T-helper 1 cell treated with Interleukin-12 subunit alpha and Interleukin-12 subunit beta and Interleukin-4 antibody, amounts not matched to agents 30 μg/mL and 1 μg/mL, for 36 hours (primary cell): Measurements from ENCODE around the gene SCLY.

Experiments
- H3K27ac Mint-ChIP-seq: one replicate; pipeline ENCODE4 v1.8.0; 2021; ENCODE audit warnings: mild to moderate bottlenecking, mixed read lengths
- H3K27me3 Mint-ChIP-seq: one replicate; pipeline ENCODE4 v1.8.0; 2021; ENCODE audit warnings: low read depth, mixed read lengths
- H3K36me3 Mint-ChIP-seq: one replicate; pipeline ENCODE4 v1.8.0; 2021; ENCODE audit warnings: low read depth, mixed read lengths
- H3K4me1 Mint-ChIP-seq: one replicate; pipeline ENCODE4 v1.8.0; 2021; ENCODE audit warnings: low read depth, mixed read lengths
- H3K4me3 Mint-ChIP-seq: one replicate; pipeline ENCODE4 v1.8.0; 2021; ENCODE audit warnings: mild to moderate bottlenecking, moderate library complexity, mixed read lengths
- H3K9me3 Mint-ChIP-seq: one replicate; pipeline ENCODE4 v1.8.0; 2021; ENCODE audit warnings: mixed read lengths

Gene SCLY

DNA sequence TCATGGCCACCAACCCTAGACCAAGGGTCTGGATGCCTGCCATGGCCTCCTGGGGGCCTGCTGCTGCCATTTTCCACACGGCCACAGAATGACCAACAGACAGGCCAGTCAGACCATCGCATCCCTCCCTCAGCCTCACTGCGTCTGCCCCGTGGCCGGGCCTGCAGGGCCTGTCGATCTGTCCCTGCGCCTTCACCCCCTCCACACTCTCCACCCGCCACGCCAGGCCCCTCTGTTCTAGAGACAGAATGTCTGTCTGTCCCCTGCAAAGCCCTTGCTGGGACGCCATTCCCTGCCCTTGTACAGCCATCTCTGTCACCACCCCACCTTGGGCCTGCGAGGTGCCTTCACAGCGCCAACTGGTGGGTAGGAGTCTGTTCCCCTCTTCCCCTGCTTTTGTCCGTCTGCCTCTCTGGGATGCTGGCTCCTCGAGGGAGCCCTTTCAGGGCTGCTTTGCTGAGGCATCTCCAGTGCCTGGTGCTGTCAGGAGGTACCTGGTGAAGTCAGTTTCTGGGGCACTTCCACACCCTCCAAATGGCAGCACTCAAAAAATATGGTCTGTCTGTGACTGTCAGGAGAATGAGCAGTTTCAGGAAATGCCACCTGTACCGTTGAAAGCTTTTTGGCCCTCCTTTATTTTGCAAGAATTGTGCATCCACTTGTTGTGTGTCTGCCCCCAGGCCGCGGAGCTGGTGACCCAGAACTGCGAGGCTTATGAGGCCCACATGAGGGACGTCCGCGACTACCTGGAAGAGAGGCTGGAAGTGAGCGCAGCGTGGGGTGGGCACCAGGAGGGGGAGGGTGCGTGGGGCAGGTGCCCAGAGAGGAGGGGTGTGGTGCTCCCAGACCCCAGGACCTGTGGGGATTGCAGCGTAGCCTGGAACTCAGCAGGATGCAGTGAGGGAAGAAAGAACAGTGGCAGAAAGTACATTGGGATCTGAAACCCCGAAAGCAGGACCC is 32.7 kb downstream of the SCLY start:
- Mint-ChIP-seq H3K27ac (peak overlapping the region; percentile 26), H3K4me3 (no peak overlapping the region), H3K4me1 (peaks cover 2% of the 10 kb centered on the region), H3K36me3 (peaks cover 15% of the 10 kb centered on the region), H3K9me3 (no peaks in the 10 kb centered on the region), H3K27me3 (no peaks in the 10 kb centered on the region)

DNA sequence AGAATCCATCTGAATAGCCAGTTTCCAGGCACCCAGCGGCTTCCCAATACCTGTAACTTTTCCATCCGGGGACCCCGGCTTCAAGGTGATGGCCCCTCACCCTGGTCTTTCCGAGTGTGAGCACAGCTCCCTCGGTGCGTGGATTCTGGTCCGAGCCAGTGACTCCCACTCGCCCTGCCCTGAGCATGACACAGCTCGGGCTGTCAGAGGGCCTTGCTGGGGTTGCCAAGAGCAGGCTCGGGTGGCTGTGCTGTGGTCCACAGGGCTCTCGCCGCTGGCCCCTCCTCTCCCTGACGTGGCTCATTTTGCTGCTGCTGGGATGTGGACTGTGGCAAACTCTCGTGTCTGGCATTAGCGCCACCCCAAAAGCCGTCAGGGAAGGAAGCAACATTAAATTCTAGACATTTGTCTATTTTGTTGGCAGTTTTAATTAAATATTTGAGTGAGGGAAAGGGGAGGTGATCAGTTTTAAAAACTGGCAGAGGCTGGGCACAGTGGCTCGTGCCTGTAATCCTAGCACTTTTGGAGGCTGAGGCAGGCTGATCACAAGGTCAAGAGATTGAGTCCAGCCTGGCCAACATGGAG is 33.7 kb downstream of the SCLY start:
- Mint-ChIP-seq H3K4me3 (no peak overlapping the region), H3K9me3 (no peaks in the 10 kb centered on the region), H3K36me3 (peaks cover 13% of the 10 kb centered on the region)

DNA sequence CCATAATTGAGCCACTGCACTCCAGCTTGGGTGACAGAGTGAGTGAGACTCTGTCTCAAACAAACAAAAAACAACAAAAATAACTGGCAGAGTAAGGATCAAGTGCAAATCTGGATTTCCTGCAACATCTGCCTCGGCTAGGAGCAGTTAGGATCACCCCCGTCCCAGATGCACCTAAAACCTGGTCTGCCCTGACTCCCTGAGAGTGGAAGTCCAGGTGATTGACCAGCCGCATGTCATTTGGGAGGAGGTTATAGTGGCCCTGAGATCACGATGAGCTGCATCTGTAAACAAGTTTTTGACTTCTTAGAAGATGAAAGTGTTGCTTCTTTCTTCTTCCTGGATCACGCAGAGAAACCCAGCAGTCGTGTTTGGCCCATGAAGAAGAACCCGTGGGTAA is 34.3 kb downstream of the SCLY start:
- no peaks in the 10 kb centered on the region for H3K27me3 Mint-ChIP-seq
- no peaks in the 10 kb centered on the region for H3K9me3 Mint-ChIP-seq
- H3K27ac Mint-ChIP-seq, result no peak overlapping the region
- H3K4me3 Mint-ChIP-seq, result no peak overlapping the region
- peaks cover 5% of the 10 kb centered on the region for H3K4me1 Mint-ChIP-seq
- peaks cover 9% of the 10 kb centered on the region for H3K36me3 Mint-ChIP-seq

More for the DNA sequence above, 33.7 kb downstream of the SCLY start:
- no peak overlapping the region for H3K27ac Mint-ChIP-seq
- no peaks in the 10 kb centered on the region for H3K27me3 Mint-ChIP-seq
- peaks cover 5% of the 10 kb centered on the region for H3K4me1 Mint-ChIP-seq

DNA sequence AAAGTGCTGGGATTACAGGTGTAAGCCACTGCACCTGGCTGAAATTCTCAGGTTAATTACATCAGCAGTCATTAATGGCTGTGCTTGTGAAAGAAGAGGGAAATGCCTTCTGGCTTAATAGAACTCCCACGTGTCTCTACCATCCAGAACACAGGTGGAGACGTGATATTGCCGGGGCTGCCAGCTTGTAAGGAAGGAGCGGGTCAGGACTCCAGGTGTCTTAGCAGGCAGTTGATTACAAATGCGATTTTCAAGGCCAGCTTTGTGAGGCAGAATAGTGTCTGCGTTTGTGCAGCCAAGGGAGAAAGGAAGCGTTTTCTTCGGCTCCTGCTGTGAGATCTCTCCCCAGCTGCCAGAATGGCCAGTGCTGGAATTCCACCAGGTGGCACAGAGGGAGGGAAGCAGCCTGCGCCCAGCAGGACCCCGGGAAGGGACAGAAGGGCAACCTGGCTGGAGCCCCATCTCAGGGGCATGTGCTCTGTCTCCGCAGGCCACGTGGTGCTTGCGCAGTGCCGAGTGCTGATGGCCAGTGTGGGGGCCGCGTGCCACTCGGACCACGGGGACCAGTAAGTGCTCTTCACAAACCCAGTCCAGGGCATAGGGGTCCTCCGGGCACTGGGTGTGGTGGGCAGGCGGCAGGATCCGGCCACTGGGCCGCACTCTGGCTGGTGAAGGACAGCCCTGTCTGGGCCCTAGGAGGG is 35.7 kb downstream of the SCLY start:
- Mint-ChIP-seq H3K36me3 (peaks cover 9% of the 10 kb centered on the region), H3K4me3 (no peak overlapping the region), H3K4me1 (peaks cover 5% of the 10 kb centered on the region), H3K9me3 (no peaks in the 10 kb centered on the region), H3K27ac (no peak overlapping the region), H3K27me3 (no peaks in the 10 kb centered on the region)

- H3K27ac Mint-ChIP-seq, result no peak overlapping the region
Measured at GRCh38 chr2:238097201-238097987, 36.6 kb downstream of the SCLY start.

DNA sequence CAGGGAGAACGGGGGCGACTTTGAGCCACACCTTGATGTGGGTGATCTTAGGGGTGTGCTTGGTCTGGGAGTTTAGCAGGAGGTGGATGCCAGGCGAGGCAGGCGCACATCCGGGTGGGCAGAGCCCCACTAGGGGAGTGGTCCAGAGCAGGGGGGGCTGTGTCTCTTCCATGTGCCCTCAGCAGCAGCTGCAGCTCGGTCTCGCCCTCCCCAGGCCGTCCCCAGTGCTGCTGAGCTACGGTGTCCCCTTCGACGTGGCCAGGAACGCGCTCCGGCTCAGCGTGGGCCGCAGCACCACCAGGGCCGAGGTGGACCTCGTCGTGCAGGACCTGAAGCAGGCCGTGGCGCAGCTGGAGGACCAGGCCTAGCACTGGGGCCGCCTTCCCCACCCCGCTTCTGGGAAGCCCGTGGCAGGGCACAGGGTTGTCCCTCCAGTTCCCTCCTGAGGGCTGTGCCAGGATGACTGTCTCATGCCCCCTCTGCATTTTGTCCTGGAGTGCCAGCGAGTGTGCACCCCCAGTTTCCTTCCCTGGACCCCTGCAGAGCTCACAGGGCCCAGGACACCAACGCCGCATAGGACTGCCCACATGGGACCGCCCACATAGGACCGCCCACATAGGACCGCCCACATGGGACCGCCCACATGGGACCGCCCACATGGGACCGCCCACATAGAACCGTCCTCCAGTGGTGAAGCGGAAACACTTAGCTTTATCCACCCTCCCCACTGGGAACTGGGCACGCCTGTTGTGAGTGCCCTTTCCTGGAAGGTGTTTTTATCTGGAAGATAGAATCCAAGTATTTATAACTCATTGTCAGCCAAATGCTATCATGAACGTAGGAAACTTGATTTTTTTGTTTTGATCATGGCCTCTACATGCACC is 37.4 kb downstream of the SCLY start:
- Mint-ChIP-seq H3K4me1 (peaks cover 5% of the 10 kb centered on the region), H3K4me3 (no peak overlapping the region), H3K27me3 (no peaks in the 10 kb centered on the region), H3K36me3 (peaks cover 4% of the 10 kb centered on the region), H3K9me3 (no peaks in the 10 kb centered on the region), H3K27ac (no peak overlapping the region)

More at GRCh38 chr2:238097201-238097987, 36.6 kb downstream of the SCLY start:
- peaks cover 5% of the 10 kb centered on the region for H3K4me1 Mint-ChIP-seq
- peaks cover 8% of the 10 kb centered on the region for H3K36me3 Mint-ChIP-seq
- H3K27me3 Mint-ChIP-seq, result no peaks in the 10 kb centered on the region
- no peak overlapping the region for H3K4me3 Mint-ChIP-seq
- H3K9me3 Mint-ChIP-seq, result no peaks in the 10 kb centered on the region

DNA sequence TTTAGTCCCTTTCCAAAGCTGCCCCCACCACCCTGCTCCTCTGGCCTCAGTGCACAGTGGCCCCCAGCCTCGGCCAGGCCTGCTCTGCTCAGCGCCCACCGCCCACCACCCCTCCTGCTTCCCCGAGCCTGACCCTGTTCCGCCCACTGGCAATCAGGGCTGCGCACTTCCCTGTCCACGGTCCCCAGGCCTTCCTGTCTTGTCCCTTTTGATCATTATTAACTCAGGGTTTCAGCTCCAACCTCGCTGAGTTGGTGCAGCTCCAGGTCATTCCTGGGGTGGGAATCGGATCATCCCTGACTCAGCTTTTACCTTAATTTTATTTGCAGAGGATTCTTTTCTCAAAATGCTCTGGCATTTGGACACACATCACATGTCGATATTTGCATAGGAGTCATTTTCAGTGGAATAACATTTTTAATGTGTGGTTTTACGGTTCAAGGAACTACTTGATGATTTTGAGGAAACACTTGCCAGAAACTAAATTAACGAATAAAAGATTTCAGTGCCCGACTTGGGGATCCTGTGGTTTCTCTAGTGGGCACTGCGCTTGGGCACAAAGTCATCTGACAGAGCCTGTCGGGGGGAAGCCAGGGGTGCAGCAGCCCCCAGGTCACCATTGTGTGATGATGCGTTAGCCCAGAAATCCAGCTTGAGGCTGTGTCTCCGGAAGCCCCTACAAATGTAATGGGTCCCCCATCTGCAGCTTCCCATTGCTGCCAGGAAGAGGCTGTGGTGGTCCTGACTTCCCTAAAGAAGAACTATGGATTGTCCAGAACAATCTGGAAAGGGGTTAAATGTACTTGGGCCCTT is 38.3 kb downstream of the SCLY start:
- Mint-ChIP-seq H3K4me3 (no peak overlapping the region), H3K9me3 (no peaks in the 10 kb centered on the region), H3K4me1 (peaks cover 3% of the 10 kb centered on the region), H3K36me3 (peaks cover 4% of the 10 kb centered on the region), H3K27ac (peak overlapping the region; percentile 26), H3K27me3 (no peaks in the 10 kb centered on the region)

DNA sequence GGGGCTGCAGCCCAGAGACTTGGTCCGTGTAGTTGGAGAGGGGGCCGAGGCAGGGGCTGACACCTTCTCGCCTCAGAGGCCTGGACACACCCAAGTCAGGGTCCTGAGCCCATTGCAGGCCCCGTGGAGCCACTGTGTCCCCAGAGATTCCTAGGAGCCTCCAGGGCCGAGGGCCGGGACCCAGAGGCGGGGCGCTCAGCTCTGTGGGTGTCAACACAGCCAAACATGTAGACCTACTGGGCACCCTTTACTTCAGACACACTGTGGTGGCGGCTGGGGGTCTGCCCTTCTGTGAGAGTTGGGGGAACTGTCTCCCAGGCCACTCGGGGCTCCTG is 38.9 kb downstream of the SCLY start:
- Mint-ChIP-seq H3K36me3 (peaks cover 4% of the 10 kb centered on the region), H3K4me3 (no peak overlapping the region), H3K27me3 (no peaks in the 10 kb centered on the region), H3K4me1 (peaks cover 3% of the 10 kb centered on the region), H3K27ac (no peak overlapping the region), H3K9me3 (no peaks in the 10 kb centered on the region)

- H3K27me3 Mint-ChIP-seq, result no peaks in the 10 kb centered on the region
- H3K4me3 Mint-ChIP-seq, result no peak within 1 kb of the TSS
Measured at GRCh38 chr2:238100049-238100820, 39.4 kb downstream of the SCLY start, which contains the start of gene ESPNL. Gene ESPNL, plus strand, starts transcription at chr2:238100340. Its CDS starts 80 bp downstream, at chr2:238100420.

DNA sequence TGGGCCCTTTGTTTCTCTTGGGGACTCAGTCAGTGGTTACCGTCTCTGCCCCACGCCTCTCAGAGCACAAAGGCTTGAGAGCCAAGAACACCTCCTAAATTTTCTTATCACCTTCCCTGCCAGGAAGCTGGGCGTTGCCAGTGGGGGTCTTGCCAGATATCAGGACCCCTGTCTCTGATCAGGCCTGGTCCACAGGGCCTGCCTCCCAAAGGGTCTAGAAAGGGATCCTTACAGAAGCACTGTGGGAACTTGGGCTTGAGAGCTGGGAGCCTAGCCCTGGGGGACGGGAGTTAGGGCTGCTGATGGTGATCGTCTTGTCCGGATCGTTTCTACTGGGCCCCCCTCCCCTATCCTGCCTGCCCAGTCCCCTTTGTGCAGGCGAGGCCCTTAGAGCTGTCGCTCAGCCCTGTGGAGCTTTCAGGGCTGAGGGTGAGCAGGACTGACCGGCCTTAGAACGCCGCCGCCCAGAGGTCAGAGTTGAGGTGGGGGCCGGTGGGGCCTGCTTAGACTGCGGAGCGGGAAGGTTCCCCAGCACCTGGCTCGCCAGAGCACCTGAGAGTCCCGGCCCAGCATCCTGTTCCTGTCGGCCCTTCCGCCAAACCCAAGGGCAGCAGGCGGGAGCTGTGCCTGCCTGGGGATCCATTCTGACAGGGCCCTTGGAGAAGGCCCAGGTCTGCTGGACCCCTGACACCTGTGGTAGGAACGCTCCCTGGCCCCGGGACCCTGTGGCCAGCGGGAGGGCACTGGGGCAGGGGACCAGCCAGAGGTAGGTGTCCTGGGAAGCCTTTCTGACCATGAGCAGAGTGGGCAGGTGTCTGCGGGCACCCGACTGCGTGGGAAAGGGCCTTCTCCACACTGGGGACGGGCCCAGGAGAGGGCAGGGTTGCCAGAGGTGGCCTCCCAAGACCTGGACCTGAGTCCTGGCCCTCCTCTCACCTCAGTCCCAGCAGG is 40.3 kb downstream of the SCLY start:
- no peak overlapping the region for H3K27ac Mint-ChIP-seq
- H3K27me3 Mint-ChIP-seq, result no peaks in the 10 kb centered on the region
- H3K4me1 Mint-ChIP-seq, result peaks cover 3% of the 10 kb centered on the region
- H3K9me3 Mint-ChIP-seq, result no peaks in the 10 kb centered on the region
- H3K36me3 Mint-ChIP-seq, result peaks cover 2% of the 10 kb centered on the region
- H3K4me3 Mint-ChIP-seq, result no peak overlapping the region

More at GRCh38 chr2:238100049-238100820, 39.4 kb downstream of the SCLY start, which contains the start of gene ESPNL:
- Mint-ChIP-seq H3K9me3 (no peaks in the 10 kb centered on the region), H3K4me1 (peaks cover 3% of the 10 kb centered on the region), H3K27ac (peak within 1 kb of the TSS; percentile 26), H3K36me3 (peaks cover 2% of the 10 kb centered on the region)
